Measurements from ENCODE around the gene SFXN1.
A peak's percentile ranks its signal among the peaks of the same experiment; 100 is the strongest.
"Not testable (repeated sequence)": the region's sequence is repeated elsewhere in the genome, so short reads cannot be mapped to it uniquely, and the experiment has no call there.

SFXN1 gene, protein sequence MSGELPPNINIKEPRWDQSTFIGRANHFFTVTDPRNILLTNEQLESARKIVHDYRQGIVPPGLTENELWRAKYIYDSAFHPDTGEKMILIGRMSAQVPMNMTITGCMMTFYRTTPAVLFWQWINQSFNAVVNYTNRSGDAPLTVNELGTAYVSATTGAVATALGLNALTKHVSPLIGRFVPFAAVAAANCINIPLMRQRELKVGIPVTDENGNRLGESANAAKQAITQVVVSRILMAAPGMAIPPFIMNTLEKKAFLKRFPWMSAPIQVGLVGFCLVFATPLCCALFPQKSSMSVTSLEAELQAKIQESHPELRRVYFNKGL

GRCh38 chr5:175478384-175479124 lies at the start of gene SFXN1:
Gene SFXN1, plus strand, starts transcription at chr5:175478560. Its CDS starts 13,544 bp downstream, at chr5:175492104.
- H3K4me1 Mint-ChIP-seq: peaks cover 46% of the 10 kb centered on the region
- DNase-seq (ENCODE audit: low spot score in 2 of 2) (peak; percentile 79 to 89), ATAC-seq (peak; percentile 95)
- H3K36me3 Mint-ChIP-seq: peaks cover 54% of the 10 kb centered on the region
- peak within 1 kb of the TSS; percentile 90 for H3K4me3 Mint-ChIP-seq
- H3K27ac Mint-ChIP-seq: peak within 1 kb of the TSS; percentile 92
- no peaks in the 10 kb centered on the region for H3K9me3 Mint-ChIP-seq

DNA sequence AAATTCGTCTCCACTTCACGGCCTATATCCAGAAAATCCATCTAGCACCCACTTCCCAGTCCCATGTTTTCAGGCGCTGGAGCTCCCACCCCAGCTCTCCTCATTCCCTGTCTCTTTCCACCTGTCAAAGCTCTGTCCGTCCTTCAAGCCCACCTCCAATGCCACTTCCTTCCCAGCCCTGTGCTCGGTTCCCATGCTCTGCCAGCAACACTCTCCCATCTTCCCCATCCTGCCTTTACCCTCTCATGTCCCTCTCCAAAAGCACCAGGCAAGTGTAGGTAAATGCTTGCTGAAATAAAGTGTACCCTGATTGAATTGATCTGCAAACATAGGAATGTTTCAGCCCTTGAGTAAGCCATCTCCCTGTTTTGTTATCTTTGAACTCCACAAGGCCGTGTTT lies 43.6 kb upstream of the SFXN1 start:
- H3K36me3 Mint-ChIP-seq: no peaks in the 10 kb centered on the region
- H3K27ac Mint-ChIP-seq: no peak overlapping the region
- DNase-seq (ENCODE audit: low spot score in 2 of 2) (no peak), ATAC-seq (no peak)
- no peaks in the 10 kb centered on the region for H3K4me1 Mint-ChIP-seq
- H3K4me3 Mint-ChIP-seq: no peak overlapping the region
- no peaks in the 10 kb centered on the region for H3K9me3 Mint-ChIP-seq

GRCh38 chr5:175436359-175436758 lies 42.0 kb upstream of the SFXN1 start:
- no peaks in the 10 kb centered on the region for H3K36me3 Mint-ChIP-seq
- H3K4me3 Mint-ChIP-seq: no peak overlapping the region
- no peak for DNase-seq (ENCODE audit: low spot score in 2 of 2)
- H3K9me3 Mint-ChIP-seq: no peaks in the 10 kb centered on the region
- no peak for ATAC-seq
- no peak overlapping the region for H3K27ac Mint-ChIP-seq
- no peaks in the 10 kb centered on the region for H3K4me1 Mint-ChIP-seq

- Mint-ChIP-seq H3K27ac (no peak overlapping the region), H3K4me1 (no peaks in the 10 kb centered on the region), H3K9me3 (no peaks in the 10 kb centered on the region), H3K36me3 (no peaks in the 10 kb centered on the region), H3K4me3 (no peak overlapping the region)
- DNase-seq (ENCODE audit: low spot score in 2 of 2): no peak
- no peak for ATAC-seq
Observed at GRCh38 chr5:175438234-175438857, 40.0 kb upstream of the SFXN1 start.

DNA sequence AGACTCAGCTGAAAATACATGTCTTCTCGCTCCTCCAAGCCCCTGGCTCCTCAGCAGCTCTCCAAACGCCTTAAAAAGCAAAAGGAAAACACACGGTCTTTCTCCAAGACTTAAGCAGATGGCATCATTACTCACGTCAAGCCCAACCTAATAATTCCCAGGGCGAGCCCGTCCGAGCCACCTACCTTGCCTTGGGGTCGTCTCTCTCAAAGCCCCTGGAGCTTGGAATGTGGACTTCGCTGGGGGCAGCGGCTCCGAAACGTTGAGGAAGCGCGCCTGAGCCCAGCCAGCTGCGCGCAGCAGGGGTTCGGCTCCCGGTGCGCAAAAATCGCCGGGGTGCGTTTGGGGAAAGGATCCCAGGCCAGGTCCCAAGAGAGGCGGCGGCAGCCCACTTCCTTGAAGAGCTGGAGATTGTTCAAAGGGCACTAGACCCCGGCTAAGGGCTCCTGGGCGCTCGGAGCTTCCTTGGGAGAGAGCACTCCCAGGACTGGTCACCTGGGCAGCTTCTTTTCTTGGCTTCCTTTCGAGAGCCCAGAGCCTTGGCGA lies 34.8 kb upstream of the SFXN1 start:
- no peak overlapping the region for H3K27ac Mint-ChIP-seq
- no peak overlapping the region for H3K4me3 Mint-ChIP-seq
- no peaks in the 10 kb centered on the region for H3K36me3 Mint-ChIP-seq
- no peak for ATAC-seq
- H3K9me3 Mint-ChIP-seq: no peaks in the 10 kb centered on the region
- DNase-seq (ENCODE audit: low spot score in 2 of 2): peak in 1 of 2 donors; percentile 30
- peaks cover 7% of the 10 kb centered on the region for H3K4me1 Mint-ChIP-seq

GRCh38 chr5:175444060-175444904 lies 34.1 kb upstream of the SFXN1 start, which contains the start of gene DRD1:
Gene DRD1, minus strand, starts transcription at chr5:175444182. Its CDS starts 1,083 bp downstream, at chr5:175443099.
- peaks cover 7% of the 10 kb centered on the region for H3K4me1 Mint-ChIP-seq
- H3K9me3 Mint-ChIP-seq: no peaks in the 10 kb centered on the region
- no peaks in the 10 kb centered on the region for H3K36me3 Mint-ChIP-seq
- DNase-seq (ENCODE audit: low spot score in 2 of 2) (peak; percentile 51 to 72), ATAC-seq (peak; percentile 84)
- no peak within 1 kb of the TSS for H3K27ac Mint-ChIP-seq
- H3K4me3 Mint-ChIP-seq: peak within 1 kb of the TSS; percentile 50

GRCh38 chr5:175444905-175445456 lies 33.4 kb upstream of the SFXN1 start:
- no peaks in the 10 kb centered on the region for H3K36me3 Mint-ChIP-seq
- ATAC-seq: no peak

GRCh38 chr5:175446378-175446777 lies 32.0 kb upstream of the SFXN1 start:
- H3K27ac Mint-ChIP-seq; H3K9me3 Mint-ChIP-seq; H3K4me3 Mint-ChIP-seq; ATAC-seq; H3K36me3 Mint-ChIP-seq; DNase-seq (ENCODE audit: low spot score in 2 of 2); H3K4me1 Mint-ChIP-seq: not testable (repeated sequence)

More at GRCh38 chr5:175444905-175445456, 33.4 kb upstream of the SFXN1 start:
- Mint-ChIP-seq H3K4me1 (peaks cover 7% of the 10 kb centered on the region), H3K4me3 (peak overlapping the region; percentile 50), H3K27ac (no peak overlapping the region), H3K9me3 (no peaks in the 10 kb centered on the region)
- no peak for DNase-seq (ENCODE audit: low spot score in 2 of 2)

DNA sequence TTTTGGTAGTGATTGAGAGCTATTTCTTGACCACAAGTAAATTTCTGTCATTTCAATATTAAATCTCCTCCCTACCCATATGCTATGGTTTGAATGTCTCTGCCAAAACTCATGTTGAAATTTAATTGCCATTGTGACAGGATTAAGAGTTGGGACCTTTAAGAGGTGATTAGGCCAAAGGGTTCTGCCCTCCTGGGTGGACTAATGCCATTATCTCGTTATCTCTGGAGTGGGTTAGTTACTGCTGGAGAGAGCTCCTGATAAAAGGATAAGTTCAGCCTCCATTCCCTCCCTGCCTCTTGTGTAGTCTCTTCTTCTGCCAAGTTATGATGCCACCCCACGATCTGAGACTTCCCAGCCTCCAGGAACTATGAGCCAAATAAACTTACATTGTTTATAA lies 30.8 kb upstream of the SFXN1 start:
- DNase-seq (ENCODE audit: low spot score in 2 of 2): no peak
- Mint-ChIP-seq H3K36me3 (no peaks in the 10 kb centered on the region), H3K4me1 (peaks cover 7% of the 10 kb centered on the region), H3K27ac (no peak overlapping the region), H3K4me3 (no peak overlapping the region), H3K9me3 (no peaks in the 10 kb centered on the region)
- ATAC-seq: no peak

DNA sequence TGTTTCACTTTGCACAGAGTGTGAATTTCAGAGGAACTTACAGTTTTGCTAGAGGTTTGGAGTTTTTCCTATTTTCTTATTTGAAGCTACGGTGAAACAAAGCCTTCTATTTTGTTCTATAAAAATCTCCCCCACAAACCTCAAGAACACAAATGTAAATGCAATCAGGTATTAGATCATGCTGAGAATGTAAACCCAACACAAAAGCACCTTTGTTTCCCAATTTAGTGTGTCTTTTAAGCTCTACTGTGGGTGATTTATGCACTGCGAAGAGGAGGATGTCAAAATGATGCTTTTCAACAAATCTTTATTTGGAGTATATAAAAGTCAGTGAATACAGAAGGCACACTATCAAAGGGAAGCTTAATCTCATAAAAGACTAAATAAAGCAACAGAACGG lies 30.1 kb upstream of the SFXN1 start:
- H3K36me3 Mint-ChIP-seq: no peaks in the 10 kb centered on the region
- DNase-seq (ENCODE audit: low spot score in 2 of 2): no peak
- ATAC-seq: no peak
- H3K4me3 Mint-ChIP-seq: no peak overlapping the region
- no peak overlapping the region for H3K27ac Mint-ChIP-seq
- no peaks in the 10 kb centered on the region for H3K9me3 Mint-ChIP-seq
- H3K4me1 Mint-ChIP-seq: peaks cover 7% of the 10 kb centered on the region

- Mint-ChIP-seq H3K36me3 (no peaks in the 10 kb centered on the region), H3K4me3 (no peak overlapping the region), H3K9me3 (no peaks in the 10 kb centered on the region), H3K27ac (no peak overlapping the region), H3K4me1 (peaks cover 11% of the 10 kb centered on the region)
- DNase-seq (ENCODE audit: low spot score in 2 of 2): no peak
- ATAC-seq: no peak
Observed at GRCh38 chr5:175452166-175452565, 26.2 kb upstream of the SFXN1 start.

- not testable (repeated sequence) for DNase-seq (ENCODE audit: low spot score in 2 of 2); H3K27ac Mint-ChIP-seq; ATAC-seq; H3K9me3 Mint-ChIP-seq; H3K36me3 Mint-ChIP-seq; H3K4me3 Mint-ChIP-seq
- H3K4me1 Mint-ChIP-seq: peaks cover 16% of the 10 kb centered on the region
Observed at GRCh38 chr5:175454338-175454737, 24.0 kb upstream of the SFXN1 start.

DNA sequence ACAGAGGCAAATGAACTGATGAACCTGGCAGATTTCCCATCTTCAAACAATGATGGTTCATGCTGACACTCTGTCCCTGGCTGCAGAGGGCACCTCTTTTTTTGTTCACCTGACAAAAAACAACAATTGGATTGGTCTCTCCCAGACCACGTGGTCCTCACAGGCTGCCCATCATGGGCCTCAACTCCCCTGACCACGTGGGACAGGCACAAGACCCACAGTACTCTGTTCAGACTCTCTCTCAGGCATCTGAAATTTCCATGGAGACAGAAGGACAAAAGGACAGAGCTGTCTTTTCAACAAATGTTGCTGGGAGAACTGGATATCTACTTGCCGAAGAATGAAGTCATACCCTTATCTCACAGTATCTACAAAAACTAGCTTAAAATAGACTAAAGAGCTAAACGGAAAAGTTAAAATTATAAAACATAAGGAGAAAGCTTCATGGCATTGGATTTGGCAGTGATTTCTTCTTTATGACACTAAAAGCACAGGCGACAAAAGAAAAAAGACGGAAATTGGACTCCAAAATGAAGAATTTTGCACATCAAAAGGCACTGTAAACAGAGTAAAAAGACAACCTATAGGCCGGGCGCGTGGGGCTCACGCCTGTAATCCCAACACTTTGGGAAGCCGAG lies 22.1 kb upstream of the SFXN1 start:
- no peak for ATAC-seq
- H3K27ac Mint-ChIP-seq: no peak overlapping the region
- H3K4me1 Mint-ChIP-seq: peaks cover 16% of the 10 kb centered on the region
- no peak for DNase-seq (ENCODE audit: low spot score in 2 of 2)
- no peak overlapping the region for H3K4me3 Mint-ChIP-seq
- H3K9me3 Mint-ChIP-seq: no peaks in the 10 kb centered on the region
- H3K36me3 Mint-ChIP-seq: no peaks in the 10 kb centered on the region

GRCh38 chr5:175457466-175457865 lies 20.9 kb upstream of the SFXN1 start:
- no peak for DNase-seq (ENCODE audit: low spot score in 2 of 2)
- H3K9me3 Mint-ChIP-seq: no peaks in the 10 kb centered on the region
- H3K4me1 Mint-ChIP-seq: peaks cover 16% of the 10 kb centered on the region
- H3K36me3 Mint-ChIP-seq: no peaks in the 10 kb centered on the region
- no peak overlapping the region for H3K27ac Mint-ChIP-seq
- H3K4me3 Mint-ChIP-seq: no peak overlapping the region
- ATAC-seq: peak; percentile 92
